Measurements from ENCODE around the gene HOXB13. TPM values are rescaled to one million over a fixed set of nuclear protein-coding genes. Genes with fewer than 3 reads are reported as not detected.

The HOXB13 gene
- total and polyA plus RNA-seq, 2 of the 13 experiments (the other 11 are each of a cell fraction or from before 2014, with no cell fraction given): not detected

GRCh38 chr17:48749621-48750553 is 21.3 kb upstream of the HOXB13 start (continued):
- TF ChIP-seq ZBTB40 (IDR thresholded peaks at IDR 0.05) (no peak), ZBTB40 (CRISPR knock-in tag; IDR thresholded peaks at IDR 0.05) (no peak), CENPT (CRISPR knock-in tag; IDR thresholded peaks at IDR 0.05; ENCODE audit: low read depth) (no peak), REXO4 (CRISPR knock-in tag; IDR thresholded peaks at IDR 0.05; ENCODE audit: borderline replicate concordance) (no peak)

Data from HepG2 (cell line).